ENCODE measurements around the gene OR10H3. TPM values are rescaled to one million over a fixed set of nuclear protein-coding genes. Genes with fewer than 3 reads are reported as not detected.

Gene OR10H3
- total and polyA plus RNA-seq, 10 donors = not detected

- no peaks in the 10 kb centered on the region for H3K9me3 ChIP-seq
- no peaks in the 10 kb centered on the region for H3K36me3 ChIP-seq
- DNase-seq = no peak
- peaks cover 0 to 47% (median 0%) of the 10 kb centered on the region in 7 donors for H3K27me3 ChIP-seq (replicated peaks in 1 of 7)
- no peak overlapping the region for H3K4me3 ChIP-seq
- 73 to 86% (median 78%) methylated on average over 4 of the region's 4 CpGs for WGBS, 5 donors
- TF ChIP-seq POLR2A (IDR thresholded peaks at IDR 0.05) = no peak
- TF ChIP-seq POLR2AphosphoS5 (IDR thresholded peaks at IDR 0.05) = no peak
- TF ChIP-seq CTCF (IDR thresholded peaks at IDR 0.05 in 8 of 11, conservative IDR thresholded peaks at IDR 0.05 in 3 of 11) = no peak
- intact Hi-C loops (cut with DNase I; ENCODE audit: low total_unique reads) = no loop called here
- H3K27ac ChIP-seq = no peak overlapping the region
- H3K4me1 ChIP-seq = no peaks in the 10 kb centered on the region
These were observed 50.9 kb downstream of the OR10H3 start for GRCh38 chr19:15788594-15789270.

GRCh38 chr19:15790096-15790495 lies 52.3 kb downstream of the OR10H3 start:
- 53 to 72% (median 67%) methylated on average over 6 of the region's 6 CpGs for WGBS, 5 donors
- peaks cover 0 to 43% (median 0%) of the 10 kb centered on the region in 7 donors for H3K27me3 ChIP-seq (replicated peaks in 1 of 7)
- H3K4me1 ChIP-seq = no peaks in the 10 kb centered on the region
- no peak for DNase-seq
- H3K27ac ChIP-seq = no peak overlapping the region
- intact Hi-C loops (cut with DNase I; ENCODE audit: low total_unique reads) = no loop called here
- no peaks in the 10 kb centered on the region for H3K36me3 ChIP-seq
- H3K4me3 ChIP-seq = no peak overlapping the region
- H3K9me3 ChIP-seq = no peaks in the 10 kb centered on the region
- TF ChIP-seq POLR2AphosphoS5 (IDR thresholded peaks at IDR 0.05) (no peak), POLR2A (IDR thresholded peaks at IDR 0.05) (no peak), CTCF (IDR thresholded peaks at IDR 0.05 in 8 of 11, conservative IDR thresholded peaks at IDR 0.05 in 3 of 11) (no peak)

Other genes with a start within 250 kb of the OR10H3 start
- 1 to 10 TPM in 1 of 7 donors, under 1 TPM in 4, not detected in 2; 0.28 to 1.2 (median 0.37) TPM for gene CYP4F22, start 229.5 kb upstream of the OR10H3 start, total RNA-seq
- gene CYP4F22, start 229.5 kb upstream of the OR10H3 start, polyA plus RNA-seq = under 1 TPM; 0.10 to 0.17 (median 0.14) TPM
- not detected for gene CYP4F8, start 122.8 kb upstream of the OR10H3 start, total RNA-seq
- gene CYP4F8, start 122.8 kb upstream of the OR10H3 start, polyA plus RNA-seq = not detected
- 10 to 100 TPM in 4 of 7 donors, 1 to 10 TPM in 3; 3.5 to 44.1 (median 12.3) TPM for gene CYP4F3, start 97.1 kb upstream of the OR10H3 start, total RNA-seq
- gene CYP4F3, start 97.1 kb upstream of the OR10H3 start, polyA plus RNA-seq = under 1 TPM; 0.03 to 0.99 (median 0.48) TPM
- gene CYP4F12, start 64.9 kb upstream of the OR10H3 start, total RNA-seq = 1 to 10 TPM; 2.8 to 8.2 (median 4.2) TPM
- 1 to 10 TPM; 1.9 to 8.3 (median 4.0) TPM for gene CYP4F12, start 64.9 kb upstream of the OR10H3 start, polyA plus RNA-seq
- gene OR10H2, start 10.0 kb upstream of the OR10H3 start, total RNA-seq = not detected
- not detected for gene OR10H2, start 10.0 kb upstream of the OR10H3 start, polyA plus RNA-seq
- not detected for gene OR10H5, start 49.7 kb downstream of the OR10H3 start, total RNA-seq
- not detected for gene OR10H5, start 49.7 kb downstream of the OR10H3 start, polyA plus RNA-seq
- gene OR10H1, start 77.7 kb downstream of the OR10H3 start, total RNA-seq = not detected
- not detected for gene OR10H1, start 77.7 kb downstream of the OR10H3 start, polyA plus RNA-seq
- under 1 TPM in 1 of 7 donors, not detected in 6; 0.37 TPM for gene CYP4F2, start 160.1 kb downstream of the OR10H3 start, total RNA-seq
- gene CYP4F2, start 160.1 kb downstream of the OR10H3 start, polyA plus RNA-seq = not detected
- gene CYP4F11, start 196.5 kb downstream of the OR10H3 start, total RNA-seq = 1 to 10 TPM in 5 of 7 donors, under 1 TPM in 1, not detected in 1; 0.34 to 4.9 (median 1.9) TPM
- under 1 TPM in 2 of 3 donors, not detected in 1; 0.07 to 0.58 TPM for gene CYP4F11, start 196.5 kb downstream of the OR10H3 start, polyA plus RNA-seq
- gene OR10H4, start 211.0 kb downstream of the OR10H3 start, total RNA-seq = not detected
- gene OR10H4, start 211.0 kb downstream of the OR10H3 start, polyA plus RNA-seq = not detected

All from spleen (tissue), 11 donors.